Stimulated activated memory B cell treated with anti-CD40 and anti-IgM and Interleukin-4, amounts not matched to agents 10 μg/mL and 1 μg/mL and 100 μg/mL, for 72 hours (primary cell): Measurements from ENCODE around the gene TAOK2.
A peak's percentile ranks its signal among the peaks of the same experiment; 100 is the strongest.

Experiments used
- ATAC-seq: fragments of 150-1000 bp; cut with Tn5 transposase; 2 replicates; pipeline ENCODE4 v1.10.0; 2021
- H3K27ac Mint-ChIP-seq: one replicate; pipeline ENCODE4 v1.8.0; 2022; ENCODE audit warnings: mild to moderate bottlenecking, mixed read lengths
- H3K27me3 Mint-ChIP-seq: one replicate; pipeline ENCODE4 v1.8.0; 2022; ENCODE audit warnings: mixed read lengths
- H3K36me3 Mint-ChIP-seq: one replicate; pipeline ENCODE4 v1.8.0; 2022; ENCODE audit warnings: mixed read lengths
- H3K4me1 Mint-ChIP-seq: one replicate; pipeline ENCODE4 v1.8.0; 2022; ENCODE audit warnings: mixed read lengths
- H3K4me3 Mint-ChIP-seq: one replicate; pipeline ENCODE4 v1.8.0; 2022; ENCODE audit warnings: mild to moderate bottlenecking, moderate library complexity, mixed read lengths
- H3K9me3 Mint-ChIP-seq: one replicate; pipeline ENCODE4 v1.8.0; 2022; ENCODE audit warnings: mixed read lengths

Gene TAOK2

DNA sequence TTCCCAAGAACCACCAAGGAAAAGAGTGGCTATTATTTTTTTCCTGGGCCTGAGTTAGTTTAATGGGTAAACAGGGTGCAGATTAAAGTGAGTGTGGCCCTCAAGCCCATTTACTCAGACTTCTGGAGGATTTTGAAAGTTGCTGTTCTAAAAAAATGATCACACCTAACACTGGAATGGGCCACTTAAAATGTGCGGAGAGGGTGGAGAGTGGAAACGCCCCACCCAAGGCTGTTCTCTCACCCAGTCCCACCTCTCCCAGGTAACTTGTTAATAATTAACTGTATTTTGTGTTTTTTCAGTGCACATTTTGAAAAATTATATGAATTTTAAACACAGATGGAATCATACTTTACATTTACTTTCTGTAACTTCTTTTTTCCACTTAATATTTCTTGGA is 16.4 kb downstream of the TAOK2 start:
- Mint-ChIP-seq H3K36me3 (peaks cover 58% of the 10 kb centered on the region), H3K27me3 (no peaks in the 10 kb centered on the region), H3K4me3 (no peak overlapping the region), H3K9me3 (no peaks in the 10 kb centered on the region), H3K4me1 (peaks cover 14% of the 10 kb centered on the region), H3K27ac (no peak overlapping the region)
- no peak for ATAC-seq

DNA sequence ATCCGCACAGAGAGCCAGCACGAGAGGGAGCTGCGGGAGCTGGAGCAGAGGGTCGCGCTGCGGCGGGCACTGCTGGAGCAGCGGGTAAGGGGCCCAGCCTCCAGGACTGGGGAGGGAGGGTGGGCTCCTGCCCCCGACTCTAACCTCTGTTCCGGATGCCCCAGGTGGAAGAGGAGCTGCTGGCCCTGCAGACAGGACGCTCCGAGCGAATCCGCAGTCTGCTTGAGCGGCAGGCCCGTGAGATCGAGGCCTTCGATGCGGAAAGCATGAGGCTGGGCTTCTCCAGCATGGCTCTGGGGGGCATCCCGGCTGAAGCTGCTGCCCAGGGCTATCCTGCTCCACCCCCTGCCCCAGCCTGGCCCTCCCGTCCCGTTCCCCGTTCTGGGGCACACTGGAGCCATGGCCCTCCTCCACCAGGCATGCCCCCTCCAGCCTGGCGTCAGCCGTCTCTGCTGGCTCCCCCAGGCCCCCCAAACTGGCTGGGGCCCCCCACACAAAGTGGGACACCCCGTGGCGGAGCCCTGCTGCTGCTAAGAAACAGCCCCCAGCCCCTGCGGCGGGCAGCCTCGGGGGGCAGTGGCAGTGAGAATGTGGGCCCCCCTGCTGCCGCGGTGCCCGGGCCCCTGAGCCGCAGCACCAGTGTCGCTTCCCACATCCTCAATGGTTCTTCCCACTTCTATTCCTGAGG is 17.4 kb downstream of the TAOK2 start:
- Mint-ChIP-seq H3K27ac (no peak overlapping the region), H3K4me1 (peaks cover 19% of the 10 kb centered on the region), H3K36me3 (peaks cover 48% of the 10 kb centered on the region), H3K4me3 (no peak overlapping the region), H3K27me3 (no peaks in the 10 kb centered on the region), H3K9me3 (no peaks in the 10 kb centered on the region)
- ATAC-seq = no peak

DNA sequence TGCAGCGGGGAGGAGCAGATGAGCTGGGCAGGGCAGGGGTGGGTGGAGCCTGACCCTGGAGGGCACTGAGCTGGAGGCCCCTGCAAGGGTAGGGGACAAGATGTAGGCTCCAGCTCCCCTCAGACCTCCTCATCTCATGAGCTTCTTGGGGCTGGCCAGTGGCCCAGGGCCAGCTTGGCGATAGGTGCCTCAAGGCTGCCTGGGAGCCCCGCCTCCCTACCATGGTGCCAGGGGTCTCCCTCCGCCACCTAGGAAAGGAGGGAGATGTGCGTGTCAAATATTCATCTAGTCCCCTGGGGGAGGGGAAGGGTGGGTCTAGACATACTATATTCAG is 17.9 kb downstream of the TAOK2 start:
- ATAC-seq = no peak
- Mint-ChIP-seq H3K27ac (no peak overlapping the region), H3K27me3 (no peaks in the 10 kb centered on the region), H3K36me3 (peaks cover 43% of the 10 kb centered on the region), H3K4me3 (no peak overlapping the region), H3K9me3 (no peaks in the 10 kb centered on the region), H3K4me1 (peaks cover 24% of the 10 kb centered on the region)

DNA sequence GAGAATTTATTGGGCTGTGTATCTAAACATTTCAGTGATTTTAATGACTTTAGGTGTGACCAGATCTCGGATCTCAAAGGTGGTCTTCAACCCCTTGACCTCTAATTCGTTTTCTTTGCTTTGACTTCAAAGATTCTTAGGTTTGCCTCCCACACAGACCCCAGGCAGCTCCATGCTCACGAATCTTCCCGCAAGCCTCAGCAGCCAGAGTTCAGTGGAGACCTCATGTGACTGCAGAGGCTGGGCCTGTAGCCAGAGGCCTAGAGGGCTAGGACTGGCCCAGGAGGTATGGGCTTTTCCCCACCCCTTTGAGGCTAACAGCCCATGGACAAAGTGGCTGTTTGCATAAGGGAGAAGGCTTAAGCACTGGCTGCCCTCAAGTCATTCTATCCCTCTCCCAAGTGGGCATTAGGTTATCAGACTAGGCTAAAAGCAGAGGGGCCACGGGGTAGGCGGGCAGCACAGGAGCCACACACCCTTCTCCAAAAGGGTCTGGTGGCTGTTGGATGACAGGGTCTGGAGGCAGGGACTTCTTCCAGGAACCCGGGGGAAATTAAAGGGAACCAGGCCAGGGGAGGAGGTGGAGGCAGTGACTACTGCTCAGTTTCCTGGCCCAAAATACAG is 18.8 kb downstream of the TAOK2 start:
- H3K27ac Mint-ChIP-seq = no peak overlapping the region
- H3K36me3 Mint-ChIP-seq = peaks cover 40% of the 10 kb centered on the region
- ATAC-seq = no peak
- H3K4me1 Mint-ChIP-seq = peaks cover 30% of the 10 kb centered on the region
- H3K4me3 Mint-ChIP-seq = no peak overlapping the region
- no peaks in the 10 kb centered on the region for H3K9me3 Mint-ChIP-seq
- no peaks in the 10 kb centered on the region for H3K27me3 Mint-ChIP-seq

DNA sequence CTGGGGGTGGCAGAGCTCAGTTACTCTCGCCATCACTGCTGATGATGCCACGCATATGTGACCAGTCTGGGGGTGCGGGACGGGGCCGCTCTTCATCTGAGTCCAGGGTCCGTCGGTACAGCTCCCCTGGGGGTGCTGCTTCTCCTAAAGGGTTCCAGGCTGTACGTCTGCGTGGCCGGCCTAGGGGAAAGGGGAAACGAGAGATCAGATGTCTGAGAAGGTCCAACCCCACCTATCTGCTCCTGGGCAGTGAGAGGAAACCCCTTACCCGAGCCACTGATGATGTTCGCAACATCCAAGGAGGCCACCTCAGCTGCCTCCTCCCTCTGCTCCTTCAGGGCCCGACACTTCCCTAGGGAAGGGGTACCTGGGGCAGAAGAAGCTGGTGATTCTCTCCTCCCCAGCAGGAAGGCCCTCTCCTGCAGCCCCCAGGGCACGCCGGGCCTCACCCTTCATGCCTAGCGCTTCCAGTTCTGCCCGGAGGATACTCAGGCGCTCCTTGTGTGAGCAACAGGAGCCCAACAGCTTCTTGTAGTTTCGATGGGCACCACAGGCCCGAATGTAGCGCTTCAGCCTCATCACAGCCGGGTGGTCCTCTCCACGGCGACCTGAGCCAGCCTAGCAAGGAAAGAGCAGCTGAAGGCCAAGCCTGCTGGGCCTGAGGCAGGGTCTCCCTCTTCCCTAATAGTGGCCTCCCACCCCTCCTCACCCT is 19.7 kb downstream of the TAOK2 start:
- Mint-ChIP-seq H3K27ac (no peak overlapping the region), H3K9me3 (no peaks in the 10 kb centered on the region), H3K4me1 (peaks cover 30% of the 10 kb centered on the region), H3K4me3 (no peak overlapping the region), H3K36me3 (peaks cover 33% of the 10 kb centered on the region), H3K27me3 (no peaks in the 10 kb centered on the region)
- ATAC-seq = no peak

DNA sequence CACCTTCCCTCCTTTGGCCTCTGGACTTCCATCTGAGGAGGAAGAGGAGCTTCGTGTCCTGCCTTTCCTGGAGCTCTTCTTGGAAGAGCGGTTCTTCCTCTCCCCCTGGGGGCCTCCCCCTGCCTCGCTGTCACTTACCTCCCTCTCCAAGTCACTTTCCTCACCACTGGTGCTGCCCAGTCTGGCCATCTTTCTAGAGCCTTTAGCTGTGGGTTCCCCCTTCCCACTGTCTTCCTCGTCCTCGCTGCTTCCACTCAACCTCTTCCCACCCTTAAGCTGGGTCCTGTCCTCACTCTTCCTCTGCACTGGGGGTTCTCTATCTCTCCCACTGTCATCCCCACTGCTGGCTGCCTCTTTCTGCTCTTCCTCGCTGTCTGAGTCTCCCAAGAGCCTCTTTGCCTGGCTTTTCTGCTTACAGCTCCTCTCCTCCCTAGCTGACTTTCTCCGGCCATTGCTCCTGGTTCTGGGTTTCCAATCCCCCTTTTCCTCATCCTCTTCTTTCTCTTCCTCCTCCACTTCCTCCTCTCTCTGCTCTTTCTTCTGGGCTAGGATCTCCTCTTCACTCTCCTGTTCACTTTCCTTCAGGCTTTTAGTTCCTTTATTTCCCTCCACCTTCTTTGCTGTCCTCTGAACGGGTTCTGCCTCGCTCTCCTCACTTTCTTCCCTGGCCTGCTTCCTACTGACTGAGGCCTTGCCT is 20.4 kb downstream of the TAOK2 start:
- peak overlapping the region; percentile 97 for H3K4me3 Mint-ChIP-seq
- H3K36me3 Mint-ChIP-seq = peaks cover 30% of the 10 kb centered on the region
- H3K27me3 Mint-ChIP-seq = no peaks in the 10 kb centered on the region
- H3K4me1 Mint-ChIP-seq = peaks cover 31% of the 10 kb centered on the region
- no peak for ATAC-seq
- H3K27ac Mint-ChIP-seq = peak overlapping the region; percentile 88
- no peaks in the 10 kb centered on the region for H3K9me3 Mint-ChIP-seq

DNA sequence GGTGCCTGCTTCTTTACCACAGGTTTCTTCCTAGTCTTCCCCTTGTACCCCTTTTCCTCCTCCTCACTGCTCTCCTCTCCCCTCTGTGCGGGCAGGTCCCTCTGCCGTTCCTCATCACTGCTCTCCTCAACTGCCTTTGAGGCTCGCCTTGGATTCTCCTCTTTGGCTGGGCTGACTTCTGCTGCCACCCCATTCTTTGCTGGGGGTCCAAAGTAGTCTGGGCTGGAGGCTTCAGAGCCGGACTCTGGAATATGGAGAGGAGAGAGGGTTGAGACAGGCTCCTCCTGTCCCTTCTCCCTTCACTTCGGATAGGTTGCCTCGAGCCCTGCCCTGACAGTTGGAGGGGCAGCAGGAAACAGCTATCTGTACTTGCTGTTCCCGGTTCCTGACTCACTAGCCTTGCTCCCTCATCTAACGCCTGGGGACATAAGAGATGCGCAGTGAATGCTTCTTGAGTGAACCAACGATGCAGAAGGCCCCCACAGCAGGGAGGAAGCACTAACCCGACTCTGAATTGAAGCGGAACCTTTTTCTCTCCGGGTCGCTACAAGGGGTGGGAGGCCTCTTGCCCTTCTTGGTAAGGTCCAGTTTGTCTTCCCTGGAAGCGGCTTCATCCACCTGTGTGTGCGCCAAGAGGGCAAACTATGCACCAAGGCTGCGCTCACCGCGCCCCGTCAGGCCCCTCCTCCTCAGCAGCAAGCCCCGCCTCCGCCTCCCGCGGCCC is 21.1 kb downstream of the TAOK2 start:
- Mint-ChIP-seq H3K27me3 (no peaks in the 10 kb centered on the region), H3K27ac (peak overlapping the region; percentile 88), H3K4me1 (peaks cover 38% of the 10 kb centered on the region), H3K36me3 (peaks cover 30% of the 10 kb centered on the region), H3K9me3 (no peaks in the 10 kb centered on the region), H3K4me3 (peak overlapping the region; percentile 97)
- peak; percentile 72 for ATAC-seq

DNA sequence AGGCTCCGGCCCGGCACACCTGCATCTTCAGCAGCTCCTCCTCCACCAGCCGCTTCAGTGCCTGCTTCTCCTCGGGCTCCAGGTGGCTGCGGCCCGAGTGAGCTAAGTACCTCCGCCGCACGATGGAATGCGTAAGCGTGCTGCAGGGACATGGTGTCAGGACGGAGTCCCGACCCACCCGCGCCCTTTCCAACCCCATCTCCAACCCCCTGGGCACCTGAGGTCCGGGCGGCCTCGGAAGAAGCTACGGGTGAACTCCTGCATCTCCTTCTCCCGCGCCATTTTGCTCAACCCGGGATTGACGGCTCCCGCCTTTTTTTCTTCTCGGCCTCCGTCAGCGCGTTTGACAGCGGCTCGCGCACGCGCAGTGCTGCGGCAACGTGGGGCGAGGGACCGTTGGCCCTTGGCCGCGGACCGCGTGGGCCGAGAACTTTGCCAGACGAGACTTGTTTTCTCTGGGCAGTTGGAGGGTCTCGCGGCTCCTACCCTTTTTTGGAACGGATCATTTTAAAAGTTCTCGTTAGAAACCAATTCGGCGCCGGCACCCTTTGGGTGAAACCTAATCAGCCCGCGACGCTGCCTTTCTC is 21.7 kb downstream of the TAOK2 start, which contains the start of gene HIRIP3:
Gene HIRIP3, minus strand, starts transcription at position 294 of the 587 bp plus-strand sequence. Its CDS starts 12 bp downstream, at position 282.
- peaks cover 30% of the 10 kb centered on the region for H3K36me3 Mint-ChIP-seq
- H3K27me3 Mint-ChIP-seq = no peaks in the 10 kb centered on the region
- H3K4me3 Mint-ChIP-seq = peak within 1 kb of the TSS; percentile 97
- peaks cover 39% of the 10 kb centered on the region for H3K4me1 Mint-ChIP-seq
- peak within 1 kb of the TSS; percentile 88 for H3K27ac Mint-ChIP-seq
- H3K9me3 Mint-ChIP-seq = no peaks in the 10 kb centered on the region
- ATAC-seq = peak; percentile 81

DNA sequence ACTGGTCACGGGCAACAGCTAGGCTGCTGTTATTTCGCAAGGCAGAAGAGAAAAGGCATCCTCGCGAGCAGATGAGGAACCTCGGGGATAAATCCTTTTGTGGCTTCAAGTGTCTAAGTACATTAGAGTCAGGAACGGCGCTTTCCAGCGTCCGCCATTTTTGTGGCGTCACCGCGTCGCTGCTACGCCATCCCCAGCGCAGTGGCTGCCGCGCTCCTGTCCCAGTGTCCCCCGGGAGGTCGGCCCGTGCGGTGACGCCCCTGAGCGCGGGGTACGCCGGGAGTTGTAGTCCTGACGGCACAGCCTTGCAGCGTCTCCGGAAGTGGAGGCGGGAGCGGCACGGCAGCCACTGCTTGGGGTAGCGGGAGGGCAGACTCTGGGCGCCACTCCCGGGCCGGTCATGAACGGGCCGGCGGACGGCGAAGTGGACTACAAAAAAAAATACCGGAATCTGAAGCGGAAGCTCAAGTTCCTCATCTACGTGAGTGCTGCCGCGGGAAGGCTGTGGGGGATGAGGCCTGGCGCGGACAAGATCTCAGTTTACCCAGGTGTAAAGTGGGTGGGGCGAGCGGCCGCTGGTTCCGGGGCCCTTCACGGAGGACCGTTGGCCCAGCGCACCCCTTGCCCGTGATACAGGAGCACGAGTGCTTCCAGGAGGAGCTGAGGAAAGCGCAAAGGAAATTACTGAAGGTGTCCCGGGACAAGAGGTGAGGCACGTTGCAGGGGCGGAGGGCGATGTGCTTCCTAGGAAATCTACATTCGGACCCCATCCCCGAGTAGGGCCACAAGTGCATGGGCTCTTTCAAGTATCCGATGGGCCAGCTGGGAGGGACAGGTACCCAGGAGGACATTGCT is 22.5 kb downstream of the TAOK2 start, which contains the start of gene INO80E:
Gene INO80E, plus strand, starts transcription at position 331 of the 855 bp plus-strand sequence. Its CDS starts 70 bp downstream, at position 401.
- peak; percentile 99 for ATAC-seq
- peak within 1 kb of the TSS; percentile 88 for H3K27ac Mint-ChIP-seq
- peaks cover 26% of the 10 kb centered on the region for H3K36me3 Mint-ChIP-seq
- peaks cover 39% of the 10 kb centered on the region for H3K4me1 Mint-ChIP-seq
- no peaks in the 10 kb centered on the region for H3K27me3 Mint-ChIP-seq
- no peaks in the 10 kb centered on the region for H3K9me3 Mint-ChIP-seq
- peak within 1 kb of the TSS; percentile 97 for H3K4me3 Mint-ChIP-seq

DNA sequence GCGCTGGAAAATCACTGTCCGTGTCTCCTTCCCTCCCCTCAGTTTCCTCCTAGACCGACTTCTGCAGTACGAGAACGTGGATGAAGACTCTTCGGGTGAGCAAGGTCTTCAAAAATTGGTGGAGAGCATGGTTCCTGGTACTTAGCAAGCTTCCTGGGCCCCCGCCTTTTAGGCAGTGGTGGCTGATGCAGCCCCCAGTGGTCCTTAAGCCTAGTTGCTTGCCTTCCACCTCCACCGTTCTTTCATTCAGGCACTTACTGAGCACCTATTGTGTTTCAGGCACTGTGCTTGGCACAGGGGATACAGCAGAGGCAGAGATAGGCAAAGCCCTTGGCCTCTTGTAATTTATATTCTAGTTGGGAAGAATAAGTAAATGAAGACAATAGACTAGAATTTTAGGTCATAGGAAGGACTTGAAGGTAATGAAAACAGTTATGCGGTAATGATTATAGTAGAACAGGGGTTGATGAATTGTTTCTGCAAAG is 23.1 kb downstream of the TAOK2 start:
- Mint-ChIP-seq H3K36me3 (peaks cover 30% of the 10 kb centered on the region), H3K27ac (peak overlapping the region; percentile 88), H3K4me1 (peaks cover 42% of the 10 kb centered on the region), H3K27me3 (no peaks in the 10 kb centered on the region), H3K4me3 (peak overlapping the region; percentile 97), H3K9me3 (no peaks in the 10 kb centered on the region)
- no peak for ATAC-seq

DNA sequence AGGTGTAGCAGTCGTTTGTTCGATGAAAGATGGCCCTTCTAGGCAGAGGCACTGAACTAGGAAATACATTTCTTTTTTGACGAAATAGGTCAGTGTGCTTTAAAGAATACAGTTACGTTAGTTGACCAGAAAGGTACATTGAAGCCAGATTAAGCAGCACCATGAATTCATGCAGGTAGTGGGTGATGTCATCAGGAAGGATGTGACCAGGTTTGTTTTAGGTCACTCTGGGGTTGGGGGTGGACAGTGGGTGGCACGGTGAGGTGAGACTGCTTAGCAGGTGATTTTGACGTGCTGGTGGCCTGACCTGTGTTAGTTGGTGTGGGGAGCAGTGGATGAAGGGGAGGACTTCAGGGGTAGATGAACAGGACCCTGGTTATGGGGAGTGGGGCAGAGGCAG is 25.9 kb downstream of the TAOK2 start:
- peaks cover 45% of the 10 kb centered on the region for H3K4me1 Mint-ChIP-seq
- peaks cover 30% of the 10 kb centered on the region for H3K36me3 Mint-ChIP-seq
- no peak overlapping the region for H3K27ac Mint-ChIP-seq
- no peak for ATAC-seq
- no peak overlapping the region for H3K4me3 Mint-ChIP-seq
- H3K9me3 Mint-ChIP-seq = no peaks in the 10 kb centered on the region
- no peaks in the 10 kb centered on the region for H3K27me3 Mint-ChIP-seq

DNA sequence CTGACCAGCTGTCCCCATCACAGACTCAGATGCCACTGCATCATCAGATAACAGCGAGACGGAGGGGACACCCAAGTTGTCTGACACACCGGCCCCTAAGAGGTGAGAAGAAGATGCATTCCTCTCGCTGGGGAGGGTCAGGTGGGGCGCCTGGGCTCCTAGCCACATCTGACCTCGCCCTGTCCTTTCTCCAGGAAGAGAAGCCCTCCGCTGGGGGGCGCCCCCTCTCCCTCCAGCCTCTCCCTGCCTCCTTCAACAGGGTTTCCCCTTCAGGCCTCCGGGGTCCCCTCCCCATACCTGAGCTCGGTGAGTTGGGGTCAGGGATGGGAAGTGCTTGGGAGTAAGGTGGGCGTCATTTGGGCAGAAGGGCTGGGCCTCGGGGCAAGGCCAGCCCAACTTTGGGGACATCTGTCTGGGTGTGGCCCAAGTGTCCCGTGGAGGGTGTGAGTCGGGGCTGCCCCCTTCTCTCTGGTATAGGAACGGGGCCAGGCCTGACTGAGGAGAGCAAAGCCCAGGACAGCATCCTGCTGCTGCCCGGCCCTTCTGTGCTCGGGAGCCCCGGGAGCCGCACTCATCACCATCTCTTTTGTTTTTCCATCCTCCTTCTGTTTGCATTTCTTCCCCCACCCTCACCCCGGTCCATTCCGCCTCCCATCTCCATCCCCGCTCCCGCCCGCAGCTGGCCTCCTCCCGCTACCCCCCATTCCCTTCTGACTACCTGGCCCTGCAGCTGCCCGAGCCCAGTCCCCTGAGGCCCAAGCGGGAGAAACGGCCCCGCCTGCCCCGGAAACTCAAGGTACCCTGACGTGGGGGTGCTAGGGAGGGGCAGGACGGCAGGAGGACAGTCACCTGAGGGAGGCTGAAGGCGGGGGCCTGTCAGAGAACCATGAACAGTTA is 27.3 kb downstream of the TAOK2 start:
- peaks cover 29% of the 10 kb centered on the region for H3K36me3 Mint-ChIP-seq
- no peaks in the 10 kb centered on the region for H3K9me3 Mint-ChIP-seq
- no peak overlapping the region for H3K27ac Mint-ChIP-seq
- H3K4me3 Mint-ChIP-seq = no peak overlapping the region
- H3K4me1 Mint-ChIP-seq = peaks cover 40% of the 10 kb centered on the region
- no peak for ATAC-seq
- H3K27me3 Mint-ChIP-seq = no peaks in the 10 kb centered on the region
